GM18870 (cell line): ENCODE measurements around the gene TMPRSS13.
"Not testable (repeated sequence)": the region's sequence is repeated elsewhere in the genome, so short reads cannot be mapped to it uniquely, and the experiment has no call there.

Experiments
- ATAC-seq: cut with Tn5 transposase; IDR thresholded peaks from one replicate; pipeline ENCODE4 v1.9.1; 2021; ENCODE audit warnings: moderate library complexity; ENCODE audit not compliant: unreplicated experiment

Gene TMPRSS13

DNA sequence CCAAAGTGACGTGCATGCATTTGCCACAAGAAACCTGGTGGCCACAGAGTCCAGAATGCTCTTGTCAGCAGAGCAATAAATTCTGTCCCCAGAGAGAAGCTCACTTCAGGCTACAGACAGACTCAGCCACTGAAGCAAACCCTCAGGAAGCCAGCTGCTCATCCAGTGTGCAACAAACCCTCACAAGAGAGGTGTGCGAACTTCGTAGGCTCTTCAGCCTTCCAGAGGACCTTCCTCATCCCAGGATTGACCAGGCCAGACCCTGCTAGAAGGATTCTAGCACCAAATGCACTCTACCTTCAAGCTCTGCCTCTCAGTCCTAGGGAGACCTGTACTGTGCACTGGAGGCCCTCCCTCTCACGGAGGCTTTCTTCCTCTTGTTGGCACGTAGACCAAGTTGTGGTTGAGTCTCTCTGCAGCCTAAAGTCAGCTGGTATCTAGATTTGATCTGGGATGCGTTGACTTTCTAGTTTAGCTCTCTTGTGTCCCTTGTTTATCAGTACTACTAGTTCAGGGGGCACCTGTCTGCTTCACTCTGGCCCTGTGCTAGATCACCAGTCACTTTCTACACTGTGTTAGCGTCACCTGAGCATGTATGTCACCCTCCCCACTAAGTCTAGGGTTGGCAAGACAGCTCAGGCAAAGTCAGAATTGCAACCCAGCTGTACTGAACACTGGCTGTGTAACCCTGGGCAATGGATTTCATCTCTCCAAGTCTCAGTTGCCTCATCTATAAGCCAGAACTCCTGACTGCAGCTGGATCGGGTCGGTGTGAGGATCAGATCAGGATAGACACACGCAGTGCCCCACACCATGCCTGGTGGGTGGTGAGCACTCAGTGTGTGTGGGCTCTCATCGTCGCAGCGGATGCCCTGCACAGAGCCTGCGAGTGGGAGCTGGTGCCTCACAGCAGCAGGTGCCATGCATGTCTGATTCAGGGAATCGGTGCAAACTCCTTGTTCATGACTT, 22.1 kb upstream of the TMPRSS13 start:
- ATAC-seq: no peak

- no peak for ATAC-seq
These were observed 21.1 kb upstream of the TMPRSS13 start for GRCh38 chr11:117950301-117950700.

GRCh38 chr11:117949062-117949461, 19.9 kb upstream of the TMPRSS13 start:
- ATAC-seq: no peak

DNA sequence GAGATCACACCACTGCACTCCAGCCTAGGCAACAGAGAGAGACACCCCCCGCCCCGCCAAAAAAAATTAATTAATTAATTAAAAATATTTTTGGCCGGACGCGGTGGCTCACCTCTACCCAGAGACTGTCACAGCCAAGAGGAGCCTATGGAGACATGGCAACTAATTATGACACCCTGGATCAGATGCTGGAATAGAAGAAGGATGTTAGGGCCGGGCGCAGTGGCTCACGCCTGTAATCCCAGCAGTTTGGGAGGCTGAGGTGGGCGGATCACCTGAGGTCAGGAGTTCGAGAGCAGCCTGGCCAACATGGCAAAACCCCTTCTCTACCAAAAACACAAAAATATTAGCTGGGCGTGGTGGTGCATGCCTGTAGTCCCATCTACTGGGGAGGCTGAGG, 19.3 kb upstream of the TMPRSS13 start:
- ATAC-seq: not testable (repeated sequence)

DNA sequence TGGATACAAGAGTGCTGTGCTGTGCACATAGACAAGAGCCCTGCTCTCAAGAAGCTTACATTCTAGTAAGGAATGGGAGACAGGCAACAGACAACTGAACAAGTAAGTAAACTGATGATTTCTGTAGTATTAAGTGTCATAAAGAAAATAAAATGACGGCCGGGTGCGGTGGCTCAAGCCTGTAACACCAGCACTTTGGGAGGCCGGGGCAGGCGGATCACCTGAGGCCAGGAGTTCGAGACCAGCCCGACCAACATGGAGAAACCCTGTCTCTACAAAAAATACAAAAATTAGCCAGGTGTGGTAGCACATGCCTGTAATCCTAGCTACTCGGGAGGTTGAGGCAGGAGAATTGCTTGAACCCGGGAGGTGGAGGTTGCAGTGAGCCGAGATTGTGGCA, 18.5 kb upstream of the TMPRSS13 start:
- not testable (repeated sequence) for ATAC-seq

- ATAC-seq: peak; percentile 34
These were observed 17.8 kb upstream of the TMPRSS13 start for GRCh38 chr11:117946842-117947526.

GRCh38 chr11:117946156-117946841, 17.1 kb upstream of the TMPRSS13 start:
- ATAC-seq: no peak

- no peak for ATAC-seq
These were observed 16.0 kb upstream of the TMPRSS13 start for GRCh38 chr11:117945047-117945810.

- ATAC-seq: no peak
These were observed 15.4 kb upstream of the TMPRSS13 start for GRCh38 chr11:117944554-117944953.

DNA sequence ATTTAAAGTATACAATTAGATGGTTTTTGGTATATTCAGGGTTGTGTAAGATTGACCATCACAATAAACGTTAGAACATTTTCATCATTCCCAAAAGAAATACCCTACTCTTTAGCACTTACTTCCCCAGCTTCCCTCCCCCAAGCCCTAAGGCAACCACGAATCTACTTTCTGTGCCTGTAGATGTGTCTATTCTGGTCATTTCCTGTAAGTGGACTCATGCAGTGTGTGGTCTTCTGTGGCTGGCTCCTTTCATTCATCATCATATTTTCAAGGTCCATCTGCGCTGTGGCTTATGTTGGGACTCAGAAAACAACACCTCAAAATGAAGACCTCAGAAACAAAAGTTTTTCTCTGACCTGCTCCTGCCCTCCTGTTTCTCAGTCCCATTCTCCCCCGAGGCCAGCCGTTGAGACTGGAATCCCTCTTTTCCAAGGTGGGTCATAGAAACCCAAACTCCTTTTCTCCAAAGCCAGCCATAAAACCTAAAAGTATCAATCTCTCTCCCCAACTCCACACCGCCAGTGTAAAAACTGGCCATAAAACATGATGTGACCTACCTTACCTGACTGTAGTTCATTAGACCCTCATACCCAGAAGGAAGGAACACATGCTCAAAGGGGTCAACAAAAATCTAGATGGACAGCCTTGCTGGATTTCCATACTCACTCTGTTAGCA, 12.9 kb upstream of the TMPRSS13 start:
- no peak for ATAC-seq

- no peak for ATAC-seq
These were observed 12.0 kb upstream of the TMPRSS13 start for GRCh38 chr11:117941163-117941707.

GRCh38 chr11:117940736-117941135, 11.5 kb upstream of the TMPRSS13 start:
- no peak for ATAC-seq

- ATAC-seq: no peak
These were observed 7.8 kb upstream of the TMPRSS13 start for GRCh38 chr11:117936973-117937372.

GRCh38 chr11:117934526-117935307, 5.5 kb upstream of the TMPRSS13 start:
- ATAC-seq: no peak

DNA sequence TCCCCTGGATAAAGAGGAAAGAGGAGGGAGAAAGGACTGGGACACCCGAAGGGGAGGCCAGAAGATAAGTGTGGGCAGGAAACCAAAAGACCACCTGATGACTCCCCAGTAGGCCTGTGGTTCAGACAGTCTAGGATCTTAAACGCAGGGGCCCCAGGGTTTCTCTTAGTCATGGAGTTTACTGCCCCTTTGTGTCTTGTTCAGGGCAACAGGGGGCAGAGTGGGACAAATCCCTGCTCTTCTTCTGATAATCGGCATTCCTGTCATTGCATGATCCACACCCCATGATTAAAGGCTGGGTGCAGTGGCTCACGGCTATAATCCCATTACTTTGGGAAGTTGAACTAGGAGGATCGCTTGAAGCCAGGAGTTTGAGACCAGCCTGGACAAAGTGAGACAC, 4.7 kb upstream of the TMPRSS13 start:
- no peak for ATAC-seq

DNA sequence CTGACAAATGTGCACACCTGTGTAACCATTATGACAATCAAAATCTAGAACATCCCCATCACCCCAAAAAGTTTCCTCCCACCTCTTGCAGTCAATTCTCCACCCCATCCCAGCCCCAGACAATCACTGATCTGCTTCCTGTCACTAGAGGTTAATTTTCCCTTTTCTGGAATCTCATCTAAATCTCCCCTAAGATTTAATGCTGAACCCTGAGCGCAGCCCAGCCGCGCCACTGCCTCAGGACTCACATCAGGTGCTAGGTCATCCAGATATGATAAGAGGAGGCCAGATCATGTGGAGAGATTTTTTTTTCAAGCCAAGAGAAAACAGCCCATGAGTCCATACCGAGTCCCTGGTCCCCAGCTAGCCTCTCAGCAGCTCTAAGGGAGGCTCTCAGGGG, 4.3 kb upstream of the TMPRSS13 start:
- ATAC-seq: no peak

- no peak for ATAC-seq
These were observed 3.7 kb upstream of the TMPRSS13 start for GRCh38 chr11:117932947-117933346.

- ATAC-seq: no peak
These were observed 3.2 kb upstream of the TMPRSS13 start for GRCh38 chr11:117932426-117932825.

- no peak for ATAC-seq
These were observed 2.8 kb upstream of the TMPRSS13 start for GRCh38 chr11:117931971-117932370.
